A673 (cell line): ENCODE data around the gene ZNF385B. TPM values are rescaled to one million over a fixed set of nuclear protein-coding genes. Genes with fewer than 3 reads are reported as not detected.

ENCODE experiments used
- BruUV-seq: library from RNA; stranded (reverse); fragments of 400-500 nt; replicated peaks from 2 replicates; lab custom pipeline; 2021; lab: Mats Ljungman, UMichigan
- CTCF ChIA-PET: fragments of 300-600 bp; sonication (Branson Sonifier 250); formaldehyde crosslinking; loops from one replicate; lab custom pipeline; 2022; ENCODE audit warnings: antibody characterized with exemption; lab: Charles Lee
- POLR2A ChIA-PET: fragments of 300-600 bp; sonication (Branson Sonifier 250); formaldehyde crosslinking; loops from one replicate; lab custom pipeline; 2022; ENCODE audit warnings: antibody characterized with exemption; ENCODE audit not compliant: low non-redundant PET; lab: Charles Lee
- DNase-seq: peaks from one replicate; pipeline ENCODE4 v3.0.0-alpha.2; 2015; ENCODE audit warnings: low spot score
- H3K27ac ChIP-seq: fragments of 200-600 bp; sonication (generic); 2 replicates; pipeline ENCODE4 v1.5.1; 2016; ENCODE audit warnings: mixed run types, low read depth, mild to moderate bottlenecking, mixed read lengths, antibody characterized with exemption, low read length; ENCODE audit not compliant: poor library complexity, severe bottlenecking
- H3K27me3 ChIP-seq: fragments of 200-600 bp; sonication (generic); replicated peaks from 2 replicates; pipeline ENCODE4 v1.6.1; 2017; ENCODE audit warnings: mixed run types, low read depth, mild to moderate bottlenecking, mixed read lengths, antibody characterized with exemption, low read length; ENCODE audit not compliant: insufficient read depth, poor library complexity
- H3K36me3 ChIP-seq: fragments of 200-600 bp; sonication (generic); 2 replicates; pipeline ENCODE4 v1.6.1; 2016; ENCODE audit warnings: mixed run types, mild to moderate bottlenecking, mixed read lengths, antibody characterized with exemption, low read length; ENCODE audit not compliant: insufficient read depth, poor library complexity, severe bottlenecking
- H3K4me1 ChIP-seq: fragments of 200-600 bp; sonication (generic); 2 replicates; pipeline ENCODE4 v1.6.1; 2017; ENCODE audit warnings: mixed run types, mild to moderate bottlenecking, mixed read lengths, antibody characterized with exemption, low read length; ENCODE audit not compliant: insufficient read depth, poor library complexity, severe bottlenecking
- H3K4me3 ChIP-seq: fragments of 200-600 bp; sonication (generic); 2 replicates; pipeline ENCODE4 v1.5.1; 2016; ENCODE audit warnings: low read depth, mixed run types, mild to moderate bottlenecking, mixed read lengths, low read length; ENCODE audit not compliant: poor library complexity, severe bottlenecking
- H3K9me3 ChIP-seq: fragments of 200-600 bp; sonication (generic); 2 replicates; pipeline ENCODE4 v1.6.1; 2016; ENCODE audit warnings: mixed run types, low read depth, mild to moderate bottlenecking, mixed read lengths, antibody characterized with exemption, low read length; ENCODE audit not compliant: poor library complexity, severe bottlenecking
- EZH2 ChIP-seq: fragments of 200-600 bp; sonication (generic); IDR thresholded peaks from 2 replicates; pipeline ENCODE4 v1.6.1; 2017; ENCODE audit warnings: borderline replicate concordance, low read depth, mild to moderate bottlenecking, mixed read lengths, antibody characterized with exemption, low read length; ENCODE audit not compliant: poor library complexity, severe bottlenecking
- intact Hi-C: fragments of 100-400 bp; cut with micrococcal nuclease; formaldehyde crosslinking; loops from one replicate; pipeline ENCODE4 v1.10.0; 2022; ENCODE audit not compliant: unreplicated experiment
- total RNA-seq: library from RNA; stranded (reverse); gene quantifications from 2 replicates; pipeline ENCODE4 v1.2.3, GENCODE V29; 2021
- TF ChIP-seq, protein P1 (sequence below): fragments of 300-800, 200-600 bp; sonication (generic); conservative IDR thresholded peaks from 2 replicates; pipeline ENCODE4 v1.5.1; 2017; ENCODE audit warnings: low read depth, mild to moderate bottlenecking, antibody characterized with exemption, low read length, moderate library complexity, mixed read lengths

Gene ZNF385B
- total RNA-seq, 1 experiment from 2014 or later = not detected

DNA sequence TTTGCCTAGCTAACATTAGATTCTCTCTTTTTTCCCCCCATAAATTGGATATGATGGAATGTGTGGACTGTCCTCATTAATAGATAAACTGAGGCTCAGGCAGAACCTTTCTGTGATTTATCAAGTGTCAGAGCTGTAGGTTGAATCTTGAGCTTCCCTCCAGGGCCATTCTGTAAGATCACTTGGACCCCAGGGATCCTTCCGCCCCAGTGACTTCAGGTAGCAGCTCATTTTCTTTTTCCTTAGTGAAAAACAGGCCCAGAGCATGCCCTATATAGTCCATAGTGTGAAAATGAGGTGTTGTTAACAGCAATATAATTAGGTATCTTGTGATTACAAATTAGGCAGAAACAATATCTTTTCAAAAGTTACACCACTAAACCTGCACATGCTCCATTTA is 269.7 kb downstream of the ZNF385B start:
- no peaks in the 10 kb centered on the region for H3K27me3 ChIP-seq
- no peak overlapping the region for H3K27ac ChIP-seq
- H3K9me3 ChIP-seq = no peaks in the 10 kb centered on the region
- TF ChIP-seq EZH2 = no peak
- TF ChIP-seq, protein P1, sequence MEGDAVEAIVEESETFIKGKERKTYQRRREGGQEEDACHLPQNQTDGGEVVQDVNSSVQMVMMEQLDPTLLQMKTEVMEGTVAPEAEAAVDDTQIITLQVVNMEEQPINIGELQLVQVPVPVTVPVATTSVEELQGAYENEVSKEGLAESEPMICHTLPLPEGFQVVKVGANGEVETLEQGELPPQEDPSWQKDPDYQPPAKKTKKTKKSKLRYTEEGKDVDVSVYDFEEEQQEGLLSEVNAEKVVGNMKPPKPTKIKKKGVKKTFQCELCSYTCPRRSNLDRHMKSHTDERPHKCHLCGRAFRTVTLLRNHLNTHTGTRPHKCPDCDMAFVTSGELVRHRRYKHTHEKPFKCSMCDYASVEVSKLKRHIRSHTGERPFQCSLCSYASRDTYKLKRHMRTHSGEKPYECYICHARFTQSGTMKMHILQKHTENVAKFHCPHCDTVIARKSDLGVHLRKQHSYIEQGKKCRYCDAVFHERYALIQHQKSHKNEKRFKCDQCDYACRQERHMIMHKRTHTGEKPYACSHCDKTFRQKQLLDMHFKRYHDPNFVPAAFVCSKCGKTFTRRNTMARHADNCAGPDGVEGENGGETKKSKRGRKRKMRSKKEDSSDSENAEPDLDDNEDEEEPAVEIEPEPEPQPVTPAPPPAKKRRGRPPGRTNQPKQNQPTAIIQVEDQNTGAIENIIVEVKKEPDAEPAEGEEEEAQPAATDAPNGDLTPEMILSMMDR = no peak
- no peaks in the 10 kb centered on the region for H3K4me1 ChIP-seq
- H3K36me3 ChIP-seq = no peaks in the 10 kb centered on the region
- ChIA-PET CTCF (no interaction called here), POLR2A (no interaction called here)
- intact Hi-C loops = loop anchor here (5.0 kb wide), 1 partner anchor 1876 kb away; no protein-coding TSS in a partner anchor
- BruUV-seq = no TSS peak
- no peak for DNase-seq
- no peak overlapping the region for H3K4me3 ChIP-seq

DNA sequence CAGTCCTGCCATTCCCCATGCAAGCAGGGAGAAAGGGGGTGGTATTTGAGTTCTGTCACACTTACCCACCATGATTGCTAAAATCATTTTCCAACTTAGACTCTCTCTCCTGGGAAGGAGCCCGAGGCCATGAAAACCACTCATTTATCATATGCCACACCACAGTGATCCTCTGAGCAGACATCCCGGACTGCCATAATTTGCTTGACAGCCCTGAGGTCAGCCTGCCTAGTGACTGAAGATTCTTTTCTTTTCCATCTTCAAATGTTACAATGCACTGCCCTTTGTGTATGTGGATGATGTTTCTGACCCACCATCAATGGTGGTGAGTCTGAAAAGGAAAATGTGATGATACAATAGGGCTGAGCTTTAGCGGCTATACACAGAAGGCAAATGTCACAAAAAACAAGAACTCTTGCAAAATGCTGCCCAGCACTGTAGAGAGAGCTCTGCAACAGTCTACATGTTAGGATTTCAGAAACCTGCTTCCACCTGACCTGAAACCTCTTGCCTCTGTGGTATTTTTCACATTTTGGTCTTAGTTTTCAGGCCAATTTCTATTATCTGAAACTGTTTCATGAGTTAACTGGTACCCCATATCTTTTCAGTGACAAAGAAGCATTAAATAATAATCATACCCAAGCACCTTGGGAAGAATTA is 272.8 kb downstream of the ZNF385B start:
- POLR2A ChIA-PET = no interaction called here
- Histone ChIP-seq H3K27me3 (no peaks in the 10 kb centered on the region), H3K4me1 (no peaks in the 10 kb centered on the region), H3K4me3 (no peak overlapping the region), H3K9me3 (no peaks in the 10 kb centered on the region), H3K27ac (no peak overlapping the region), H3K36me3 (no peaks in the 10 kb centered on the region)
- BruUV-seq = no TSS peak
- no peak for DNase-seq
- TF ChIP-seq, protein P1 = no peak
- intact Hi-C loops = no loop called here
- CTCF ChIA-PET = no interaction called here

DNA sequence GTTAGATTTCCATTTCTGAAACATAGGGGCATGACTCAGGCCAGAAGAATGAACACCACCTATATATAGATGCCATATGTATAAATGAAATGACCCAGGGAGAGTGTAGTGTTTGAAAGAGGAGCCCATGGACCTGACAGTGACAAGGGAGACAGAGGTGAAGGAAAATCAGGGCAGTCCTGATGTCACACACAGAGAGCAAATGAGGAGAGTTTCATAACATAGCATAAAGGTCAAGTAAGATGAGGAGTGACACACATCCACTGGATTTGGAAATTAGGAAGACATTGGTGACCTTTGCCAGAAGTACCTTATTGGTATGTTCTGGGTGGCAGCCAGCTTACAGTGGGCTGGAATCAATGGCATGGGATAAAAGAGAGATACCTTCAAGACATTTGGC is 276.7 kb downstream of the ZNF385B start:
- ChIA-PET POLR2A (no interaction called here), CTCF (no interaction called here)
- no peak for TF ChIP-seq EZH2
- TF ChIP-seq, protein P1 = no peak
- intact Hi-C loops = no loop called here
- BruUV-seq = no TSS peak
- no peaks in the 10 kb centered on the region for H3K27me3 ChIP-seq
- H3K36me3 ChIP-seq = no peaks in the 10 kb centered on the region
- no peak for DNase-seq
- no peak overlapping the region for H3K4me3 ChIP-seq
- H3K9me3 ChIP-seq = no peaks in the 10 kb centered on the region
- H3K4me1 ChIP-seq = no peaks in the 10 kb centered on the region
- no peak overlapping the region for H3K27ac ChIP-seq
